ENCODE data around the gene ALDH1L2. TPM values are rescaled to one million over a fixed set of nuclear protein-coding genes. Genes with fewer than 3 reads are reported as not detected.

The ALDH1L2 gene
- total RNA-seq, 1 donor from 2014 or later = 3.0 TPM

GRCh38 chr12:105091476-105092206 lies 7.4 kb upstream of the ALDH1L2 start:
- H3K27me3 ChIP-seq (ENCODE audit: low read depth) = peaks cover 12% of the 10 kb centered on the region
- no peak overlapping the region for H3K4me3 ChIP-seq
- TF ChIP-seq, protein P1, sequence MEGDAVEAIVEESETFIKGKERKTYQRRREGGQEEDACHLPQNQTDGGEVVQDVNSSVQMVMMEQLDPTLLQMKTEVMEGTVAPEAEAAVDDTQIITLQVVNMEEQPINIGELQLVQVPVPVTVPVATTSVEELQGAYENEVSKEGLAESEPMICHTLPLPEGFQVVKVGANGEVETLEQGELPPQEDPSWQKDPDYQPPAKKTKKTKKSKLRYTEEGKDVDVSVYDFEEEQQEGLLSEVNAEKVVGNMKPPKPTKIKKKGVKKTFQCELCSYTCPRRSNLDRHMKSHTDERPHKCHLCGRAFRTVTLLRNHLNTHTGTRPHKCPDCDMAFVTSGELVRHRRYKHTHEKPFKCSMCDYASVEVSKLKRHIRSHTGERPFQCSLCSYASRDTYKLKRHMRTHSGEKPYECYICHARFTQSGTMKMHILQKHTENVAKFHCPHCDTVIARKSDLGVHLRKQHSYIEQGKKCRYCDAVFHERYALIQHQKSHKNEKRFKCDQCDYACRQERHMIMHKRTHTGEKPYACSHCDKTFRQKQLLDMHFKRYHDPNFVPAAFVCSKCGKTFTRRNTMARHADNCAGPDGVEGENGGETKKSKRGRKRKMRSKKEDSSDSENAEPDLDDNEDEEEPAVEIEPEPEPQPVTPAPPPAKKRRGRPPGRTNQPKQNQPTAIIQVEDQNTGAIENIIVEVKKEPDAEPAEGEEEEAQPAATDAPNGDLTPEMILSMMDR (IDR thresholded peaks at IDR 0.05; ENCODE audit: borderline replicate concordance) = no peak
- no peaks in the 10 kb centered on the region for H3K36me3 ChIP-seq
- intact Hi-C loops (cut with micrococcal nuclease) = no loop called here
- H3K4me1 ChIP-seq = no peaks in the 10 kb centered on the region
- H3K27ac ChIP-seq (replicated peaks) = no peak overlapping the region
- H3K9me3 ChIP-seq (replicated peaks) = peaks cover 26% of the 10 kb centered on the region
- no peak for DNase-seq

GRCh38 chr12:105090361-105090760 lies 6.1 kb upstream of the ALDH1L2 start:
- Histone ChIP-seq H3K27me3 (ENCODE audit: low read depth) (peaks cover 12% of the 10 kb centered on the region), H3K9me3 (replicated peaks) (peaks cover 18% of the 10 kb centered on the region), H3K27ac (replicated peaks) (no peak overlapping the region), H3K4me1 (no peaks in the 10 kb centered on the region), H3K4me3 (no peak overlapping the region), H3K36me3 (no peaks in the 10 kb centered on the region)
- TF ChIP-seq, protein P1 (IDR thresholded peaks at IDR 0.05; ENCODE audit: borderline replicate concordance) = no peak
- intact Hi-C loops (cut with micrococcal nuclease) = no loop called here
- no peak for DNase-seq

- TF ChIP-seq, protein P1 (IDR thresholded peaks at IDR 0.05; ENCODE audit: borderline replicate concordance) = no peak
- no peak for DNase-seq
- Histone ChIP-seq H3K27ac (replicated peaks) (no peak overlapping the region), H3K9me3 (replicated peaks) (peaks cover 12% of the 10 kb centered on the region), H3K36me3 (no peaks in the 10 kb centered on the region), H3K4me1 (peaks cover under 1% of the 10 kb centered on the region), H3K4me3 (no peak overlapping the region), H3K27me3 (ENCODE audit: low read depth) (peaks cover 12% of the 10 kb centered on the region)
- intact Hi-C loops (cut with micrococcal nuclease) = no loop called here
These were observed 5.6 kb upstream of the ALDH1L2 start for GRCh38 chr12:105089817-105090216.

DNA sequence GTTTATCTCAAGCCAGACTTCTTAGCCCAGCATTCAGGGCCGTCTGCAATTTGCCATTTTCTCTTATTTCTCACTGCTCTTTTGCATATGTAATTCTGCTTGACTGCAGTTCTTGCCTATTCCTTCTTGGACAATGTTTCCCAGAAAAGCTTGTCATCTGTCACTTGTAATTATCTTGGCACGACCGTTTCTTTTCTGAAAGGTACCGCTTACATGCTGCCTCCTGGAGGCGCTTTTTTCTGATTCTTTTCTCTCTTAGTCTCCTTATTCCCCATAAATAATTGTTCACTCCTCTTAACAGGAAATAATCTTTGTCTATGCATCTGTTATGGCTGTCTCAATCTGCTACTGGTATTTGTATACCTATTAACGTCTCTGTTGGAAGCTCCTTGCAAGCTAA lies 1.2 kb upstream of the ALDH1L2 start:
- DNase-seq = no peak
- TF ChIP-seq, protein P1 (IDR thresholded peaks at IDR 0.05; ENCODE audit: borderline replicate concordance) = no peak
- Histone ChIP-seq H3K9me3 (replicated peaks) (peaks cover 4% of the 10 kb centered on the region), H3K27me3 (ENCODE audit: low read depth) (peaks cover 8% of the 10 kb centered on the region), H3K36me3 (no peaks in the 10 kb centered on the region), H3K4me1 (peaks cover 20% of the 10 kb centered on the region), H3K27ac (replicated peaks) (no peak overlapping the region), H3K4me3 (no peak overlapping the region)
- intact Hi-C loops (cut with micrococcal nuclease) = no loop called here

DNA sequence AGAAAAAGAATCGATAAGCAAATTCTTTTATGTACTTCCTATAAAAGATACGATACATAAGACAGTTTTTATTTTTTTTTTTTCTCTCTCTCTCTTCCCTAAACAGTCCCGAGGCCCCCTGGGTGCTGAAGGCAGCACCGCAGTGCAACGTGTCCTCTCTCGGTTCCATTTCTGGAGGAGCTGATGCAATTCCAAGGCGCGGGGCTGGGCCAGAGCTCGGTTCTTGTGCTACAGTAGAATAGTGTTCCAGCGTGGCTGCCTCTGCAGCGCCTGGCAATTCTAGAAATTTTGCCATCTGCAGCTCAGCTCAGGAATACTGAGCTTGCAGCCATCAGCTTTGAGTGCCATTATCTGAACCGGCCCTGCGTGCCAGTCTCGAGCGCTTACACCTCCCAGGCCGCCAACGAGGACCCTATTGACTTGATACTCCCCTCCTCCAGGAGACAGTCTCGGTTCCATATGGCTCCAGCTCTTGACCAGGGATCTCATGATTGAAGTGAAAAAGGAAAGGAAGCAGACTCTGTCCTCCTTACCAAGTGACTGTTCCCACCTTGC lies 630 bp downstream of the ALDH1L2 start:
- intact Hi-C loops (cut with micrococcal nuclease) = no loop called here
- Histone ChIP-seq H3K9me3 (replicated peaks) (peaks cover 4% of the 10 kb centered on the region), H3K4me1 (peaks cover 20% of the 10 kb centered on the region), H3K4me3 (peak overlapping the region; percentile 71), H3K27ac (replicated peaks) (peak overlapping the region; percentile 63), H3K36me3 (no peaks in the 10 kb centered on the region), H3K27me3 (ENCODE audit: low read depth) (peaks cover 8% of the 10 kb centered on the region)
- DNase-seq = peak; percentile 68
- TF ChIP-seq, protein P1 (IDR thresholded peaks at IDR 0.05; ENCODE audit: borderline replicate concordance) = no peak
